HG03442 (cell line): ENCODE results near the gene ZNF746.
"Not testable (repeated sequence)": the region's sequence is repeated elsewhere in the genome, so short reads cannot be mapped to it uniquely, and the experiment has no call there.

Experiments
- ATAC-seq: cut with Tn5 transposase; IDR thresholded peaks from one replicate; pipeline ENCODE4 v1.9.1; 2021; ENCODE audit warnings: mild to moderate bottlenecking, moderate library complexity; ENCODE audit not compliant: unreplicated experiment

The ZNF746 gene

GRCh38 chr7:149459540-149460452 is 37.8 kb downstream of the ZNF746 start:
- ATAC-seq = peak; percentile 29

GRCh38 chr7:149459201-149459539 is 38.4 kb downstream of the ZNF746 start:
- ATAC-seq = no peak

- ATAC-seq = no peak
These were observed 39.4 kb downstream of the ZNF746 start for GRCh38 chr7:149458235-149458634.

- no peak for ATAC-seq
These were observed 39.8 kb downstream of the ZNF746 start for GRCh38 chr7:149457766-149458165.

GRCh38 chr7:149456506-149457421 is 40.8 kb downstream of the ZNF746 start:
- no peak for ATAC-seq

- no peak for ATAC-seq
These were observed 42.2 kb downstream of the ZNF746 start for GRCh38 chr7:149455175-149455950.

- no peak for ATAC-seq
These were observed 42.9 kb downstream of the ZNF746 start for GRCh38 chr7:149454750-149455149.

- ATAC-seq = no peak
These were observed 43.6 kb downstream of the ZNF746 start for GRCh38 chr7:149454006-149454405.

GRCh38 chr7:149450821-149451220 is 46.8 kb downstream of the ZNF746 start:
- ATAC-seq = no peak

- no peak for ATAC-seq
These were observed 47.7 kb downstream of the ZNF746 start for GRCh38 chr7:149449897-149450296.

- ATAC-seq = no peak
These were observed 48.6 kb downstream of the ZNF746 start for GRCh38 chr7:149448961-149449360.

GRCh38 chr7:149446026-149446425 is 51.6 kb downstream of the ZNF746 start:
- ATAC-seq = not testable (repeated sequence)

- ATAC-seq = no peak
These were observed 53.3 kb downstream of the ZNF746 start for GRCh38 chr7:149444287-149444686.

- no peak for ATAC-seq
These were observed 54.1 kb downstream of the ZNF746 start for GRCh38 chr7:149443523-149443922.

- no peak for ATAC-seq
These were observed 54.7 kb downstream of the ZNF746 start for GRCh38 chr7:149442924-149443323.

GRCh38 chr7:149440222-149440621 is 57.4 kb downstream of the ZNF746 start:
- no peak for ATAC-seq

GRCh38 chr7:149436358-149436757 is 61.3 kb downstream of the ZNF746 start:
- ATAC-seq = no peak

- no peak for ATAC-seq
These were observed 64.5 kb downstream of the ZNF746 start for GRCh38 chr7:149433124-149433523.

GRCh38 chr7:149432121-149432691 is 65.4 kb downstream of the ZNF746 start:
- no peak for ATAC-seq

- no peak for ATAC-seq
These were observed 66.0 kb downstream of the ZNF746 start for GRCh38 chr7:149431486-149432120.
